Mucosa of stomach (tissue), 1 donor: Measurements from ENCODE around the gene H2AZ2.
"Not testable (repeated sequence)": the region's sequence is repeated elsewhere in the genome, so short reads cannot be mapped to it uniquely, and the experiment has no call there.

Experiments used
- H3K27me3 ChIP-seq: one replicate; pipeline ENCODE4 v1.7.0; 2013; ENCODE audit warnings: mild to moderate bottlenecking, low read length; ENCODE audit not compliant: control insufficient read depth, insufficient read depth
- H3K36me3 ChIP-seq: one replicate; pipeline ENCODE4 v1.7.0; 2013; ENCODE audit warnings: low read length; ENCODE audit not compliant: control insufficient read depth, insufficient read depth
- H3K4me1 ChIP-seq: one replicate; pipeline ENCODE4 v1.7.0; 2013; ENCODE audit warnings: mild to moderate bottlenecking, low read length; ENCODE audit not compliant: control insufficient read depth, insufficient read depth
- H3K4me3 ChIP-seq: one replicate; pipeline ENCODE4 v1.7.0; 2013; ENCODE audit warnings: low read length
- H3K9ac ChIP-seq: one replicate; pipeline ENCODE4 v1.7.0; 2013; ENCODE audit warnings: mild to moderate bottlenecking, low read length, moderate library complexity
- H3K9me3 ChIP-seq: one replicate; pipeline ENCODE4 v1.7.0; 2013; ENCODE audit warnings: mild to moderate bottlenecking, low read length, moderate library complexity; ENCODE audit not compliant: control insufficient read depth
- donor health status: Pancreatic carcinoma.

H2AZ2 gene

GRCh38 chr7:44789990-44790389 is 57.9 kb downstream of the H2AZ2 start:
- no peaks in the 10 kb centered on the region for H3K9me3 ChIP-seq
- no peaks in the 10 kb centered on the region for H3K4me1 ChIP-seq
- H3K27me3 ChIP-seq: no peaks in the 10 kb centered on the region

GRCh38 chr7:44787762-44788161 is 60.1 kb downstream of the H2AZ2 start:
- Histone ChIP-seq H3K36me3 (no peaks in the 10 kb centered on the region), H3K27me3 (no peaks in the 10 kb centered on the region), H3K4me1 (no peaks in the 10 kb centered on the region), H3K4me3 (no peak overlapping the region), H3K9ac (no peak overlapping the region), H3K9me3 (no peaks in the 10 kb centered on the region)

More at GRCh38 chr7:44789990-44790389, 57.9 kb downstream of the H2AZ2 start:
- Histone ChIP-seq H3K36me3 (no peaks in the 10 kb centered on the region), H3K4me3 (no peak overlapping the region), H3K9ac (no peak overlapping the region)

GRCh38 chr7:44787041-44787440 is 60.8 kb downstream of the H2AZ2 start:
- Histone ChIP-seq H3K4me3 (no peak overlapping the region), H3K4me1 (no peaks in the 10 kb centered on the region), H3K9ac (no peak overlapping the region), H3K36me3 (no peaks in the 10 kb centered on the region), H3K27me3 (no peaks in the 10 kb centered on the region), H3K9me3 (no peaks in the 10 kb centered on the region)

GRCh38 chr7:44785218-44785617 is 62.7 kb downstream of the H2AZ2 start:
- H3K4me1 ChIP-seq, H3K4me3 ChIP-seq, H3K36me3 ChIP-seq, H3K9ac ChIP-seq, H3K9me3 ChIP-seq, H3K27me3 ChIP-seq: not testable (repeated sequence)

GRCh38 chr7:44784364-44784763 is 63.5 kb downstream of the H2AZ2 start:
- no peaks in the 10 kb centered on the region for H3K27me3 ChIP-seq
- no peak overlapping the region for H3K9ac ChIP-seq
- no peaks in the 10 kb centered on the region for H3K4me1 ChIP-seq

GRCh38 chr7:44783407-44783806 is 64.5 kb downstream of the H2AZ2 start:
- H3K9ac ChIP-seq: no peak overlapping the region
- H3K27me3 ChIP-seq: no peaks in the 10 kb centered on the region
- no peaks in the 10 kb centered on the region for H3K9me3 ChIP-seq
- no peak overlapping the region for H3K4me3 ChIP-seq
- H3K36me3 ChIP-seq: no peaks in the 10 kb centered on the region
- H3K4me1 ChIP-seq: no peaks in the 10 kb centered on the region

More at GRCh38 chr7:44784364-44784763, 63.5 kb downstream of the H2AZ2 start:
- Histone ChIP-seq H3K4me3 (no peak overlapping the region), H3K36me3 (no peaks in the 10 kb centered on the region), H3K9me3 (no peaks in the 10 kb centered on the region)

GRCh38 chr7:44782460-44782859 is 65.4 kb downstream of the H2AZ2 start:
- Histone ChIP-seq H3K4me1 (no peaks in the 10 kb centered on the region), H3K4me3 (no peak overlapping the region), H3K36me3 (no peaks in the 10 kb centered on the region), H3K9ac (no peak overlapping the region), H3K27me3 (no peaks in the 10 kb centered on the region), H3K9me3 (no peaks in the 10 kb centered on the region)
